Ishikawa (cell line): Measurements from ENCODE around the gene TECRL.

Experiments
- CEBPB ChIP-seq: IDR thresholded peaks from 2 replicates; pipeline ENCODE4 v1.6.1; 2012
- CREB1 ChIP-seq: IDR thresholded peaks from 2 replicates; pipeline ENCODE4 v1.6.1; 2012; ENCODE audit warnings: low read depth
- EGR1 ChIP-seq: IDR thresholded peaks from 2 replicates; pipeline ENCODE4 v1.6.1; 2012
- EP300 ChIP-seq: IDR thresholded peaks from 2 replicates; pipeline ENCODE4 v1.6.1; 2012; ENCODE audit warnings: borderline replicate concordance
- FOXM1 ChIP-seq: IDR thresholded peaks from 2 replicates; pipeline ENCODE4 v1.6.1; 2012; ENCODE audit warnings: low read depth, borderline replicate concordance
- NFIC ChIP-seq: IDR thresholded peaks from 2 replicates; pipeline ENCODE4 v1.6.1; 2012
- RAD21 ChIP-seq: IDR thresholded peaks from 2 replicates; pipeline ENCODE4 v1.6.1; 2012; ENCODE audit warnings: low read depth
- REST ChIP-seq: IDR thresholded peaks from 2 replicates; pipeline ENCODE4 v1.6.1; 2012; ENCODE audit warnings: low read depth, mild to moderate bottlenecking
- TAF1 ChIP-seq: IDR thresholded peaks from 2 replicates; pipeline ENCODE4 v1.6.1; 2012; ENCODE audit warnings: low read depth, mild to moderate bottlenecking
- TCF12 ChIP-seq: IDR thresholded peaks from 2 replicates; pipeline ENCODE4 v1.6.1; 2012; ENCODE audit warnings: low read depth
- TEAD4 ChIP-seq: IDR thresholded peaks from 2 replicates; pipeline ENCODE4 v1.6.1; 2012
- USF1 ChIP-seq: IDR thresholded peaks from 2 replicates; pipeline ENCODE4 v1.6.1; 2012
- YY1 ChIP-seq: IDR thresholded peaks from 2 replicates; pipeline ENCODE4 v1.6.1; 2012; ENCODE audit warnings: low read depth
- ZBTB7A ChIP-seq: IDR thresholded peaks from 2 replicates; pipeline ENCODE4 v1.6.1; 2012; ENCODE audit warnings: low read depth
- TF ChIP-seq, protein P1 (sequence below): IDR thresholded peaks from 2 replicates; pipeline ENCODE4 v1.6.1; 2012

TECRL gene

DNA sequence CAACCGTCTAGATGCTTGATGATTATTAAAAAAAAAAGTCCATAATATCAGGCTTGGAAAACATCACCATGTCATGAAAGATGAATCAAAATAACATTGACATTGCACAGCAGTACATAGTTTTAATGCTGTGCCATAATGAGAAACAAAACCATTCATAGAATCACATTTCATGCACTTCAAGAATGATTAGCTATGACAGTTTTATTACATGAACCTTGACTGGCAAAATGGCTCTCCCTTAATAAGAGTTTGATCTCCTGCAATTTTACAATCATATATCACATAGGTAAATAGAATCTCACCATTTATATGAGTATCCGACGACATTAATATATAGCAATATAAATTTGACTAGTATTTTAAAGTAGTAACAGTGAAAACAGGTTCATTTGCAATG, 49.8 kb downstream of the TECRL start:
- no peak for TF ChIP-seq TCF12
- TF ChIP-seq USF1 = no peak
- no peak for TF ChIP-seq CREB1
- TF ChIP-seq RAD21 = no peak
- no peak for TF ChIP-seq YY1
- TF ChIP-seq TAF1 = no peak
- TF ChIP-seq FOXM1 = no peak
- no peak for TF ChIP-seq EP300
- TF ChIP-seq ZBTB7A = no peak
- TF ChIP-seq CEBPB = no peak
- no peak for TF ChIP-seq EGR1
- no peak for TF ChIP-seq NFIC
- no peak for TF ChIP-seq REST
- no peak for TF ChIP-seq TEAD4
- TF ChIP-seq, protein P1, sequence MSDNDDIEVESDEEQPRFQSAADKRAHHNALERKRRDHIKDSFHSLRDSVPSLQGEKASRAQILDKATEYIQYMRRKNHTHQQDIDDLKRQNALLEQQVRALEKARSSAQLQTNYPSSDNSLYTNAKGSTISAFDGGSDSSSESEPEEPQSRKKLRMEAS = no peak

DNA sequence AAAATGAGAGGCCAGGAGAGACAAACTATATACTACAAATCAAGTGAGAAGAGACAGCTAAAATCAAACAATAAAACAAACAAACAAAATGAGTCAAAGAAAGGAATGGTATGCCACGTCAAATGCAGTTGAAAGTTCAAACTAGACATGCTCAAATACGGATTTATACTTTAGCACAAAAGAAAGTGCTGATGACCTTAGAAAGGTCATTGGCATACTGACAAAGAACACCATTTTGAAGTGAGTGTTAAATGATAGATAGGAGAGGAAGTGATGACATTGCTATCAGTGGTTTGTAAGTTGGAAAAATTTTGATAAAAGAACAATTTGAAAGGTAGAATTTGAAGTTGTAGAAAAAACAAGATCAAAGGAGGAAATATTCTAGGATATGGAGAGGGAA, 55.3 kb downstream of the TECRL start:
- TF ChIP-seq NFIC (no peak), FOXM1 (no peak), TEAD4 (no peak), CEBPB (no peak), RAD21 (no peak), REST (no peak), EGR1 (no peak), EP300 (no peak), ZBTB7A (no peak), USF1 (no peak), YY1 (no peak)
- TF ChIP-seq, protein P1 = no peak

GRCh38 chr4:64341711-64342110, 67.5 kb downstream of the TECRL start:
- TF ChIP-seq, protein P1 = no peak
- TF ChIP-seq USF1 (no peak), TCF12 (no peak), FOXM1 (no peak), EGR1 (no peak), RAD21 (no peak), CEBPB (no peak), CREB1 (no peak), TEAD4 (no peak)

DNA sequence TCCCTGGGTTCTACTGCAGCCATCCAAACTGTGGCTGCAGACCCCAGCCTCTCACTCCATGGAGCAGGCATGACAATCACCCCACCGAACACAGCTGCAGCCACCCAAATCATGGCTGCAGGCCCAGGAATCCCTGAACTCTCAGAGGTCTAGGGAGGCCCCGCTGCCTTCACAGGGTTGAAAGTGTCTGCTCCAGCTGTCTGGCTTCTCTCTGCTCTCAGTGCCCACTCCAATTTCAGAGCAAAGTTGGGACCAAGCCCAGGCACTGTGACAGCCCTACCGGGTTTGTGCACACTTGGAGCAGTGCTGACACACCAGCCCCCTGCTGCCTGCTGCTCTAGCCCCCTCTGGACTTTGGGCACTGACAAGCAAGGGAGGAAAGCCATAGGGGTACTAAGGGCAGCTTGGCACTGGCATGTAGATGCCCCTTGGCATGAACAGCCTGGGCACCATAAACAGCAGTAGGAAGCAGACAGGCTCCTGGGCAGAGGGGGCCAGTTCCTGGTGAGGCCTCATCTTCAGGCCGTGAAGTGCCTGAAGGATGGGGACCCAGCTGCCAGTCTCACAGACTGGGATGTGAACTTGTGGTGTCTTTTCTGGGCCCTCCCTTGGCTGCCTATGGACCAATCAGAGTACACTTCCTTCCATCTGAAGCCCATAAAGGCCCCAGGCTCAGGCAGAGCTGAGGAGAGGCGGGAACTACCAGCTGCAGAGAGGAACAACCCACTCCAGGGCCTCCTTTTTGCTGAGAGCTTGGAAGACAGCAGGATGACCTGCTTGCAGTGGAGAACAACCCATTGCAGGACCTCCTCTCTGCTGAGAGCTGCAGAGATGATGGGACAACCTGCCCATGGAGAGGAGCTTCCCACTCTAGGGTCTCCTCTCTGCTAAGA, 68.8 kb downstream of the TECRL start:
- TF ChIP-seq NFIC (no peak), ZBTB7A (no peak)

DNA sequence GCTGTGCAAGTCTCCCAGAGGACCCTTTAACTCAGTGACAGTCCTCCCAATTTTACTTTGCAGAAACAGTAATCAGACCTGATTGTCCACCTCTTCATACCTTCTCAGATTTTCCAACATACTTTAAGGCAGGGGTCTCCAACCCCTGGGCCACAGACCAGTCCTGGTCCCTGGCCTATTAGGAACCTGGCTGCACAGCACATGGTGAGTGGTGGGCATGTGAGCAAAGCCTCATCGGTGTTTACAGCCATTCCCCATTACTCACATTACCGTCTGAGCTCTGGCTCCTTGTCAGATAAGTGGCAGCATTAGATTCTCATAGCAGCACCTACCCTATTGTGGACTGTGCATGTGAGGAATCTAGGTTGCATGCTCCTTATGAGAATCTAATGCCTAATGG, 74.3 kb downstream of the TECRL start:
- TF ChIP-seq TAF1 (no peak), USF1 (no peak), TCF12 (no peak), YY1 (no peak), TEAD4 (no peak), ZBTB7A (no peak)
- TF ChIP-seq, protein P1 = no peak
